HEK293T (cell line): ENCODE results near the gene ELP1.

Experiments
- BHLHE40 ChIP-seq: fragments of 450-650 bp; IDR thresholded peaks from 2 replicates; pipeline ENCODE4 v1.6.1; 2016; ENCODE audit warnings: mild to moderate bottlenecking, moderate library complexity, borderline replicate concordance
- FOXK2 ChIP-seq: fragments of 450-650 bp; IDR thresholded peaks from 2 replicates; pipeline ENCODE4 v1.6.1; 2016; ENCODE audit warnings: mild to moderate bottlenecking
- FOXM1 ChIP-seq: fragments of 450-650 bp; IDR thresholded peaks from 2 replicates; pipeline ENCODE4 v1.6.1; 2017; ENCODE audit warnings: mild to moderate bottlenecking, borderline replicate concordance
- L3MBTL2 ChIP-seq: fragments of 450-650 bp; conservative IDR thresholded peaks from 2 replicates; pipeline ENCODE4 v1.6.1; 2016; ENCODE audit warnings: mild to moderate bottlenecking
- LEF1 ChIP-seq: fragments of 450-650 bp; IDR thresholded peaks from 2 replicates; pipeline ENCODE4 v1.6.1; 2017; ENCODE audit warnings: mild to moderate bottlenecking, borderline replicate concordance
- NFRKB ChIP-seq: fragments of 450-650 bp; IDR thresholded peaks from 2 replicates; pipeline ENCODE4 v1.6.1; 2016; ENCODE audit warnings: mild to moderate bottlenecking, moderate library complexity
- PKNOX1 ChIP-seq: fragments of 450-650 bp; IDR thresholded peaks from 2 replicates; pipeline ENCODE4 v1.6.1; 2016
- SP1 ChIP-seq: fragments of 450-650 bp; IDR thresholded peaks from 2 replicates; pipeline ENCODE4 v1.6.1; 2017
- SUZ12 ChIP-seq: fragments of 450-650 bp; IDR thresholded peaks from 2 replicates; pipeline ENCODE4 v1.6.1; 2016; ENCODE audit warnings: mild to moderate bottlenecking
- TARDBP ChIP-seq: fragments of 450-650 bp; IDR thresholded peaks from 2 replicates; pipeline ENCODE4 v1.6.1; 2016
- ZNF384 ChIP-seq: fragments of 450-650 bp; IDR thresholded peaks from 2 replicates; pipeline ENCODE4 v1.6.1; 2016

GRCh38 chr9:108883085-108883484 lies 50.8 kb downstream of the ELP1 start:
- TF ChIP-seq FOXK2: no peak
- TF ChIP-seq TARDBP: no peak
- no peak for TF ChIP-seq FOXM1
- no peak for TF ChIP-seq SUZ12
- TF ChIP-seq ZNF384: no peak
- no peak for TF ChIP-seq LEF1
- no peak for TF ChIP-seq NFRKB
- TF ChIP-seq BHLHE40: no peak
- no peak for TF ChIP-seq SP1
- TF ChIP-seq L3MBTL2: no peak
- no peak for TF ChIP-seq PKNOX1
